Pulmonary artery endothelial cell (primary cell): ENCODE measurements around the gene KCNK2. TPM values are rescaled to one million over a fixed set of nuclear protein-coding genes. Genes with fewer than 3 reads are reported as not detected.
"Not testable (repeated sequence)": the region's sequence is repeated elsewhere in the genome, so short reads cannot be mapped to it uniquely, and the experiment has no call there.

Source experiments
- DNase-seq: peaks from one replicate; pipeline ENCODE4 v3.0.0-alpha.2; 2011; ENCODE audit warnings: low read depth, low spot score
- total RNA-seq: library from RNA; depleted of rRNA; stranded (reverse); fragments of >200 nt; gene quantifications from 2 replicates; pipeline ENCODE4 v1.2.3, GENCODE V29; 2014

Gene KCNK2
- total RNA-seq, 1 donor from 2014 or later = not detected

DNA sequence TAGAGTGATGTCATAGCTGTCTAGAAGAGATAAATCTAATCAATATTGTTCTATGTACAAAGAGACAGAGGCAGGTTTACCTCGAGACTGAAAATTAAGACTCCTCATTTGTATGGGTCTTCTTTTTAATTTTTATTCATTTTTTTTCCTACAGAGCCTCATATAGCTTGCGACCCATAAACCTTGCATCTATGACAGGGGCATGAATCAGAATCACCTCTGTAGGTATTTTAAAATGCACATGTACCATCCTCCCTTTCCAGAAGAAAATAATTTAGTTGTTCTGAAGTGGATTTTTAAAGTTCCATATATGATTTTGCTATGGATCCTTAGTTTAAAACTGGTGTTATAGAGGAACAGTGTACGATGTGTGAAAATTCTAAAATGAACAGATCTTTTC lies 64.5 kb downstream of the KCNK2 start:
- DNase-seq = no peak

DNA sequence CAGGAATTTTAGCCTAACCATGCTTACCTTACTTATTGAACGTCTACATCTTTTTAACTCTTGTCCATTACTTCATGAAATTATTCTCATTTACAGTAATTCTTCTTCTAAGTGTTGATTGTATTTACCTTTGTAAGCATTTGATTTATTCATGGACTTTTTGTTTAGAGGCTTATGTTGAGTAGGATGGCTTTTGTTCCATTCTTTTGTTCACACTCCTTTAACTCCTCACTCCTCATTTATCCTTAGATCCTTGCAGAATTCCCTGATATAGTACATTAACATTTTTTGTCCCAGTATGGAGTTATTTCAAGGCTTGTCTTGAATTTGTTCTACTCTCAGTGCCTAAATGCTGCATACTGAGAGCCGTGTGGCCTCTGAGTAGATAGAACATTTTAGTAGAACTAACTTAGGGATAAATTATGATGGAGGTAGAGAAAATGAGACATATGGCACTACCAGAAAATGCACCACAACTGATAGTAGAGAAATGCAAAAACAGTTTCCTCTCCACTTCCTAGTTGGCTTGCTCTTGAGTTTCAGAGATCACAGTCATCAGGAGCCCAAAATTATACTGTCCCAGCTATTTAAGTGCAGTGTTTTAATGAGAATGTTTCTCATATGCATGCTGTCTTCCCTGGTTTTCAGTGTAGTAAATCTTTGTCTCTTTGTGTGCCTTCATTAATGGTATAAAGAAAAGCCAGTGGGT lies 69.5 kb downstream of the KCNK2 start:
- no peak for DNase-seq

DNA sequence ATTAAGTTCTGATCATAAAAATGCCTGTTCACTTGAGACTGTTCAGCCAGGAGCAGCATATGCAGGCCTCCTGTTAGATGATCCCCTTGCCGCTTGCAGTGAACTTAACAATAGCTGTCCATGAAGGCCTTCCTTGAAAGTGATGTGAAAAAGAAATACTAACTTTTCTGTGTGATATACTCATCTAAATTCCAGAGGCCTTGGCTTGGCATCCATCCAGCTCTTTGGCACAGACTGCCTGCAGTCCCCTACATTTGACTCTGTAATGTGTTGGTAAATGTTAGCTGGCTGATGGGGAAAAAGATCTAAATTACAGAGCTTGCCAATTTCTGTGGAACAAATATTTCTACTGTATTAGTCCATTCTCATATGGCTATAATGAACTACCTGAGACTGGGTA lies 73.7 kb downstream of the KCNK2 start:
- DNase-seq = no peak

DNA sequence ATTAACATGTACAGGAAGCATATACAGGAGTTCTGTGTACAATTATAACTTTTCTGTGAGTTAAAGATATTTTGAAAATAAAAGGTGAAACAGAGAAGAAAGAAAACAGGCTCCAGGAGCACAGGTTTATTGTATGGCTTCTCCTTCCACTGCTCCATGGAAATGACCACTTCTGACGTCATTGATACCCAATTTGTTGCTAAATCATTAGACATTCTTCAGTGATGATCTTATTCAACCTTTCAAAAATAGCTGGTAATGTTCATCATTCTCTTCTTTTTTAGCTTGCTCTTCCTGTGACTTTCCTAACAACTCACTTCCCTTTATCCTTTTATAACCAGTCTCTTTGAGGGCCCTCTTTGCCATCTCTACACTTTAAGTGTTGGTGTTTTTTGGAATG lies 77.8 kb downstream of the KCNK2 start:
- no peak for DNase-seq

DNA sequence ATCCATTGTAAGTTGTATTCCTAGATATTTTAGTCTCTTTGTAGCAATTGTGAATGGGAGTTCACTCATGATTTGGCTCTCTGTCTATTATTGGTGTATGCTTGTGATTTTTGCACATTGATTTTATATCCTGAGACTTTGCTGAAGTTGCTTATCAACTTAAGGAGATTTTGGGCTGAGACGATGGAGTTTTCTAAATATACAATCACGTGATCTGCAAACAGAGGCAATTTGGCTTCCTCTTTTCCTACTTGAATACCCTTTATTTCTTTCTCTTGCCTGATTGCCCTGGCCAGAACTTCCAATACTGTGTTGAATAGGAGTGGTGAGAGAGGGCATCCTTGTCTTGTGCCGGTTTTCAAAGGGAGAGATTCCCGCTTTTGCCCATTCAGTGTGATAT lies 80.6 kb downstream of the KCNK2 start:
- DNase-seq = not testable (repeated sequence)

DNA sequence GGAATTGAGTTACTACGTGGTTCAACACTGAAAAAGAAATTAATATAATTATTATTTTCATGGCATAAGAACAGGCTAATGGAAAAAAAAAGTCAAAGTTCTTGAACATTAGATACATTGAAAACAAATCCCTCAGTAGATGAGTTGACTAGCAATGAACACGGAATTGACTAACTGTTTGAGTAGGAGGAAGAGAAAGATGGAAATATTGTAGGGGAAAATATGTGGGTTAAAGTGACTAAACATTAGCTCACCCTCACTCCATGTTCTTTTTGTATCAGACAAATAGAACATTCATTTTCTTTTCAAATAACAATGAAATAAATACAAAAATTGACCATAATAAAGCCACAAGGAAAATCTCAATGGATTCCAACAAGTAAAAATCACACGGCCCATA lies 84.3 kb downstream of the KCNK2 start:
- no peak for DNase-seq

DNA sequence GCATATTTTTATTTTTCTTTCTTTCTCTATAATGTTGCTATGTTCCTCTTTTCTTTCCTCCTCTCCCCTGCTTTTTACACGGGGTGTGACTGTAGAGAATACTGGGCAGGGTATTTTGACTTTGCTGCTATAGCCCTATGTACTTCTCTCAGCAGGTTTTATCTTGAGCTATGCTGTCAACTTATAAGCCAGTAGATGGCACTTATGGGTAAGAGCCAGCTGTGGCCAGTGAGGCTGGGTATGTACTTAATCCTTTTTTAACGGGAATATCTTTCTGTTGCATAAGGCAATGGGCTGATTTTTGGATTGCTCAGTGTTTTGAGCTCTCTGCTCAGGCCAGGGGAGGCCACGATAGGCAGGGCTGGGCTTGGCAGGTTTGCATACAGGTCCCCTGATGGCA lies 99.0 kb downstream of the KCNK2 start:
- DNase-seq = no peak

DNA sequence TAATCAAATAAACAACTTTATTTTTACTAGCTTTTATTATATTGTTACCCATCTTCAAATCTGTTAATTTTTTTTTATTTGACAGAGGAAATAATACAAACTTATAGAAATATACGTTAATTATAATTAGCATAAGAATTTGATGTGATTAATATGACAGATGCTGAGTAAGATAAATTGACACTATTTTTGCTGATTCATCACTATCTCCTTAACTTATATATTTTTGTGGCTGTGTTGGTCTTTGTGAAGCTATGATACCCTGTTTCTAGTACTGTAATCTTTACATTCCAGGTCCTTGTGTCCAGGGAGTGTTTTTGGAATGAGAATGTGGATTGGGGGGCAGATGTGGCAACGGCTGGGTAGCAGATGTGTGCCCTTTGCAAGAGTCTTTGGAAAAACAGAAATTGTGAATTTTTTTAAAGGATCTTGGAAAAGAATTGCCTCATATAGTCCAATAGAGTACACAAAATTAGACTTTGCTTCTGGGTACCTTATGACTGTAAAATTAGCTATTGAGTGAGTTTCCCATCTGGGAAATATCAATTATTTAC lies 102.6 kb downstream of the KCNK2 start:
- no peak for DNase-seq

DNA sequence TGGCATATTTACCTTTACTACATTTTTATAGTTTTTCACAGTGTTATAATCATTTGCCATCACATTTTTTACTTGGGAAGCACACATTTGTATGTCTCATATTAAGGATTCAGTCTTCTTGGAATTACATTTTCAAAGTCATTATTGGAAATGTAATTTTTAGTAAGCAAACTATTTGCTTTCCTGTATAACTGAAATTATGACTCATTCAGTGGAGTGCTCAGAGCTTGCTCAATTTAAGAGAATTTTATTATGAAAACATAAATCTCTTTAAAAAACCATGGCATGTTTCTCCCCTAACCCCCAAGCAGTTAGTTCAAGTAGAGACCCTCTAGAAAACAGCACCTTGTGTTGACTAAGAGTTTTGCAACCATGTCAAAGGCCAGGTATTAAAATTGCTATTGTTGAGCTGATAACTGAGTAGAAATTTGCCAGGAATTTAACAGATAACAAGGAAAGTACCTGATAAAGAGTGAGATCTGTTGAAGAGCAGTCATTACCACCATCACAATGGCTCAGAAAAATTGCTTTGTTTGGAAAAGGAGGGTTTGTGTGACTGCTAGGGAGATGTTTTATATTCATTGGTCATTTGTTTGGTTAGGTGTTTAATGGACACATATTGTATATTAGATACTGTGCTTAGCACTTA lies 105.9 kb downstream of the KCNK2 start:
- DNase-seq = no peak

DNA sequence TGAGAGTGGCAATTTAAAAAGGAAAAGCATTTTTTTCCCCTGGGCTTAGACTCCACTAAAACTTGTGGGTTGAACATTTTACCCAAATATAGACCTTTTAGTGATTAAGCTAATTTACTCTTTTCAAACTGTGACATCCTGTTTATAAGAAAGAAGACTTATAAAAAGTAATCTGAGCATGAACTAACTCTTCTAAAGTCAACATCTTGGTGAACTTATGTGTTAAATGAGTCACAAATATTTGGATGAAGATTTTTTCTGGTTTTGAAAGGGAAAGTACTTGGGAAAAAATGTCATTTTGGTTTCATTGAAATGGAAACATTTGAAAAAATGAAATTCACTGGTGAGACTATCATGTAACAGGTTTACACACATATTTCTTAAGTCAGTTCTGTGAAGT lies 109.8 kb downstream of the KCNK2 start:
- DNase-seq = no peak

DNA sequence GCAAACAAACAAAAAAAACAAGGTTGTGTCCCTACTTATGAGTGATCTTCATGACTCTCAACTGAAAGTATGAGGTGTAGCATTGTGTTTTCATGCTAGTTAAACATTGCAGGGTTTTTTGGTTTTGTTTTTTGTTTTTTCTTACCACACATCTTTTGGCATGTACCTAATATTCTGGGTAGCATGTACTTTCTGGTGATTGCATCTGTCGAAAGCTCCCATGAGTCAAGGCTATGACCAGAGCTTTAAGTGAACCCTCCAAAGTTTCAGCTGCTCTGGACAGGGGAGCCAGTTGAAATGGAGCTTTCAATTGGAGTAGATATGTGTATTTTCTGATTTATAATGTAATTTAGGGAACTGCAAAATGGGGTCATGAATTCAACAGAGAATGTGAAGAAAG lies 115.5 kb downstream of the KCNK2 start:
- DNase-seq = no peak

DNA sequence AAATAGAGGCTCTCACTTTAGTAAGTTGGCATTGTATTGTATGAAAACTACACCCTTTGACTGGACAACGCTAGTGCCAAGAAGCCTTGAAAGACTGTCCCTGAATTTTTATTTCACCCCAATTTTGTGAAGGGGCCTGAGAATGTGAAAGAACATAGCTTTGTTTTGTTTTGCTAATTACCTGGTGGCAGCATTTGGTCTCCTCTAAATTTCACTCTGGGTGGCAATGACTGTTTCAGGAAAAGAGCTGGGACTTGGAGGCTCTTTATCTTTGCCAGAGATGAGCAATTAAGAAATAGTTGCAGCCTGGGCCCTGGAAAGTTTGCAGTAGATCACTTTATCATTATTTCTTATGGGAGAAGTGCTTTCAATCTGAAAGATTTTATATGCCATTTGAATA lies 117.6 kb downstream of the KCNK2 start:
- no peak for DNase-seq

DNA sequence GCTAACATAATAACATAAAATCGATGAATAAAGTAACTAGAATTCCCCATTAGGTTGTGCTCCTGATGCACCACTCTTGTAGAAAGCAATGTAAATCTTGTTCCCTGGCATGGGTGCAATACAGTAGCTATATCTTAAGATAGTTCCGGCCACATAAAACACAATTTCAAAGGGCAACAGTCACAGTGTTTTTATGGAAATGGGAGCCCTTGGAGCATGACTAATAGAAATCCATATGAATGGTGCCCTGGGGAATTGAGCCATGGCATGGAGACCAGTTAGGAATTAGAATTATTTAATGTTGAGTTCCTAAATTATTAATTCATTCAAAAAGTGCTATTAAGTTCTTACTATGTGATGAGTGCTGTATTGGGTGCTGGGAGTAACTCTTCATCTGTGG lies 118.7 kb downstream of the KCNK2 start:
- no peak for DNase-seq

DNA sequence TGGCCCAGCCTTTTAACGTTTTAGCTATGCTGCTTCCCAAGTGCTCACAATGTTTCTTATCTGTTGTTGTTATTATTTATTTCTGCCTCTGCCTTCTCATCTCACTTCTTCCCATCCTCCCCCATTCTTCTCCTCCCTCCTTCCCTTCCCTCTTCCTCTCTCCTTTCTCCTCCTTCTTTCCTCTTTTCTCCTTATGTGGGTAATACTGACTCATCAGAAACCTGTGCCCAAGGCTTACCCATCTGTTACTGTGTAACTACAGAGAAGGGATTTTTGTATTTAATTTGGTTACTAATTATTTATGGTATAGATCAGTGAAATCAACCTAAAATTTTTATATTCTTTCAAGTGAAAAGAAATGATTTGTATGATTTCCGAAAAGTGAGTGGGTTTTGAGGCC lies 120.3 kb downstream of the KCNK2 start:
- no peak for DNase-seq

DNA sequence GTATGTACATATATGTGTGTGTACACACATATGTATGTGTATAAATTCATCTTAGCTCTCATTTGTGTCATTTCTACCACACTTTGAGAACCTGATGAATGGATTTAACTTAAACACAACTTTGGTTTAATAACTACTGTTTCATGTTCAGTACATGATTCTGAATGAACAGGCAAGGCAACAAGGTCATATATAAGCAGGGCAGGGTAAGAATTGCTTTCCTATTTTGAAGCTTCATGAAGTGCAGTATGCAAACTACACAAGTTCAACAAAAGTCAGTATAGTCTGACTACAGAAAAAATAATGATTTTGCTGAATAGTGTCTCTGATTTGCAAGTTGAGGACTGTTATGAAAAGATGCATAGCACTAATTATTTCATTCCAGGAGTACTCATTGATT lies 127.6 kb downstream of the KCNK2 start:
- DNase-seq = no peak

DNA sequence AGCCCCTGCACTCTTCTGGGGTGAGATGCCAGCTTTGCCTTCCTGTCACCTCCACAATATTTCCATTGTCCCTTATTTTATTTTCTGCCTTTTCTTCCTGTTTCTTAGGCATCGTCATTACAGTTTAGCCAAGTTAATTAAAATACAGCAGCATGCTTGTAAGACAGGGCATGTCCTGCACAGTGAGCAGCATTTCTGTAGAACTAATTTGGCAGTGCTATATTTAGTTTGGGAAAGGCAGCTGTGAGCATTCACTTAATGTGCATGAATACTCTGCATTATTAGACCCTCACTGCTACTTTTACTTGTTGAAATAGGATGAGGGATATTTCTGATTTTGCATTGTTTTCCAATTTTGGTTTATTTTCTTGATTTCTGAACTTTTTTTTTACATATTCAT lies 133.3 kb downstream of the KCNK2 start:
- DNase-seq = no peak

DNA sequence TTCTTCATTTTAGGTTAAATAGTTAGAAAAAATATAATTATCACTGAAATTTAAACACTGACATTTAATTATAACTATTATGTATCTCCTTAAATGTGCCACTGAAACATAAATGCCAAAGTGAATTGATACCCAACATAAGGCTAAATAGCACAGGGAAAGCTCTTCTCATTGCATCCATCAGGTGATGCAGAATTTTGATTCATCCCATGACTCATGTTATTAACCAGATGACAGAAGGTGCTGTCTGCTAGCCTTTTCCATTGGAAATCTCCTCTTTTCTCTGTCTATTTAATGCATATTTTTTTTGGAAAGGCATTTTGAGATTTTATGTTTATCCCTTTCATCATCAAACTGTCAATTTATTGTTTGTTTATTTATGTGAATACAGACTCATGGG lies 136.8 kb downstream of the KCNK2 start:
- no peak for DNase-seq

DNA sequence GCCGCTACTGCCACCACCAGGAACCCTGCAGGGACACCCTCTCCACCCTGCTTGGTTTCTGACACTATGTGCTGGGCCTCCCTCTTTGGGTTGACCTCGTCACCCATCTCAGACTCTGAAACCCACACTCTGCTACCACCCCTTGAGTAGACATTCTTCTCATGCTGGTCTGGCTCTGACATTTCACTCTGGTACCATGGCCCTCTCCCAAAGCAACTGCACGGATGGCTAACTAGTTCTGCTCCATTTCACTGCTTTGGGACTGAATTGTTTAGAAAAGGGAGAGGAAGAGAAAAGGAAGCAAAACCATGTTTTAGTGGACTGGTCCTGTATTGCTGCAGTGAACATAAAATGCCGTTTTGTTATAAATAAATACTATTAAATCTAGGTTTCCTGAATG lies 137.8 kb downstream of the KCNK2 start:
- DNase-seq = no peak

DNA sequence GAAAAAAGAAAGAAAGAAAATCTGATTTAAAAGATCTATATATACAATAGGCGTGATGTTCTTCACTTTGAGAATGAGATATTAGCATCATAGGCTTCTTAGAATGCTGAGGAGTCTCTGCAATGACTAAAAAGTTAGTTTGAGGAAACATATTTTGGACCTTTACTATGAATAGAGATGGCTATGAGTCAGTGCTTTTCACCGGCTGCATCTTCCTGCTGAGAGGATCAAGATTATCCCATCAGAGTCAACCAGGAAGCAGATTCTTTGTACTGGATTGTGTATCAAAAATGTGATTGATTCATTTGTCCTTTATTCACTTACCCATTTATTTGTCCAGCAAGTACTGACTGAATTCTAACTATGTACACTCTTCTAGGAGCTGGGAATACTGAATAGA lies 144.2 kb downstream of the KCNK2 start:
- no peak for DNase-seq

DNA sequence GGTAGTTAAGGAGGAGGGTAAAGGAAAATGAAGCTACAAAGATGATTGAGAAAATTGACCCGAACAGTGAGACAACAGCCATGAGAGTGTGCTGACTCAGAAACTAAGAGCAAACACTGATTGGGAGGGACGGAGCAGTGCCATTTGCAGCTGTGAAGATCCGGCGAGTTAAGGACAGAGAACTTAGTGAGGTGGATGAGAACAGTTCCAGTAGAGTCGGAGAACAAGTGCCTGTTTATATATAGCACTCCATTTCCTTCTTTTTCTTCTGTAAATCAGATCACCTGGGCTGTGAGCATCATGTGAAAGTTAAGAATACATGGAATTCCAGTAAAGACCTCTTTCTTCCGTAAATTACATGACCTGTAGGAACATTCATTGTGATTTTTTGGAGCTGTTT lies 145.7 kb downstream of the KCNK2 start:
- no peak for DNase-seq

DNA sequence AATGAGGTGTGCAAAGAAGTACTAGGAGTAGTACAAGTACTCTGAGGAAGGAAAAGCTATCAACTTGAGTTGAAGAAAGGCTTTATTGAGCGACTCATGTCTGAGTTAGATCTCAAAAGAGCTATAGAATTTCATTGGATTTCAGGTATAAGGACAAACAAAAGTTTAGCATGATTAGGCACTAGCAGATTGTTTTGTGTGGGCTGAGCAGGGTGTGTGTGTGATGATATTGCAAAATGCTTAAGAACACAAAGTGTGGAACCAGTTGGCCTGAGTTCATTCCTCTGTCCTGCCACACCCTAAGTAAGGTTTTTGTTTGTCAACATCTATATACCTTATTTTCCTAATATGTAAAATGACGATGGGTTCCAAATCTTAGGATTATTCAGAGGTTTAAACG lies 158.9 kb downstream of the KCNK2 start:
- no peak for DNase-seq

DNA sequence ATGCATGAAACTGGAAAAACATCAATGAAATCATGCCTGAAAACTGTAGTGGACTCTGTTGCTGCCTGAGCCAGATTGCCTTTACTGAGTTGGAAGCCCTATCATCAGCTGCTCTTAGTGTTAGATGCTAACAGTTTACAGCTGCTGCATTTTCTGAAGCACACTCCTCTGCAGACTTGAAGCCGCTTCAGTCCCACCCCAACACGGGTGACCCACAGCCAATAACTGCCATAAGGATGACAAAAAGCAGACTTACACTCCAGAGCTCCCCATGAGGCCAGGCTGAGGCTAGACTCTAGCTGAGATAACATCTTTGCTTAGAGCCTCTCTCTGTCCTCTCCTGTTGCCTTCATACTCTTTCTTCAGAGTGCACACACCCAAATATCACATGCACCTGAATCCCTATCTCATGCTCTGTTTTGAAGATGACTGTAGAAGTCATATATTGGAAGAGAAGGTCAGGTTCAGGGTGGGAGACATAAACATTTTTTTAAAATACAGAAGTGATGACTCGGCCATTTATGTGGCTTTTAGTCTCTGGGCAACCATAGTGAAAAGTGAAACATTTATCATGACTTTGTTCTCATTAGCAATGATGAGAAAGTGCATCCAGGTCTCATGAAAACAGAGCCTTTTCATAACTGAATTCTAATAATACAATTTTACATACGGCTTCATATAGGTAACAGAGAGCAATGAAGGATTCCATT lies 161.0 kb downstream of the KCNK2 start:
- no peak for DNase-seq

DNA sequence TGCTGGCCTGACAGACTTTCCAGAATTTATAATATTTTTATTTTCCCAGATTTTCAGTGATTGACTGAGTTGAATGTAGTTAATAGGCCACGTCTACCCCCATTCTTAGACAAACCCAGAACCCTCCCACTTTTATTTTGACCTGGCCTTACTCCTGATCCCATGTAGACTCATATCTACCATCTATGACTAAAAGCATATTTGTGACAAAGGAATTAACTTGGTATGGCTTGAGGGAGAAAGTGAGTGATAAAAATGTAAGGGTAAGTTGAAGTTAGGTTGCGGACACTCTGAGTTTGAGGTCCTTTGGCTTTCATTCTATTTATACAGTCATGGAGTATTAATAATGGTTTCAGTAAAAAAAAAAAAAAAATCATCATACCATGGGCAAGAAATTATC lies 168.4 kb downstream of the KCNK2 start:
- no peak for DNase-seq
